Spleen (tissue), 7 donors: Measurements from ENCODE around the gene PHACTR2.

Experiments used
- CTCF ChIP-seq, 11 experiments: fragments of 200-600 bp in 7 of 11; fragments of 450-650 bp in 4 of 11; sonication (generic) in 4 of 11; IDR thresholded peaks in 8 of 11; conservative IDR thresholded peaks in 3 of 11; 1 replicate in 7 of 11; 2 replicates in 4 of 11; pipeline versions ENCODE4 v1.4.0 to v1.8.0; 2016 to 2021; ENCODE audit warnings: antibody characterized with exemption in 11 of 11, inconsistent platforms in 4 of 11, mild to moderate bottlenecking in 1 of 11
- POLR2A ChIP-seq, 3 donors: fragments of 450-650 bp; IDR thresholded peaks; one replicate each; pipeline ENCODE4 v1.5.1; 2017; ENCODE audit warnings: antibody characterized with exemption in 3 of 3, mild to moderate bottlenecking in 1 of 3
- donor health status: DM: no; HTN: no; CAD: no; lungs with moderate emphysema.
- donor health status: DM: no; HTN: no; CAD: no.
- donor health status: DM: no; HTN: no; CAD: no.

- TF ChIP-seq CTCF (IDR thresholded peaks at IDR 0.05 in 8 of 11, conservative IDR thresholded peaks at IDR 0.05 in 3 of 11) (no peak), POLR2A (IDR thresholded peaks at IDR 0.05) (no peak)
Measured at GRCh38 chr6:143772116-143773086, 94.6 kb downstream of the PHACTR2 start.
